Measurements from ENCODE around the gene SPTB.

Gene SPTB

GRCh38 chr14:64782196-64782595 lies 97.5 kb downstream of the SPTB start:
- no peak for DNase-seq

DNA sequence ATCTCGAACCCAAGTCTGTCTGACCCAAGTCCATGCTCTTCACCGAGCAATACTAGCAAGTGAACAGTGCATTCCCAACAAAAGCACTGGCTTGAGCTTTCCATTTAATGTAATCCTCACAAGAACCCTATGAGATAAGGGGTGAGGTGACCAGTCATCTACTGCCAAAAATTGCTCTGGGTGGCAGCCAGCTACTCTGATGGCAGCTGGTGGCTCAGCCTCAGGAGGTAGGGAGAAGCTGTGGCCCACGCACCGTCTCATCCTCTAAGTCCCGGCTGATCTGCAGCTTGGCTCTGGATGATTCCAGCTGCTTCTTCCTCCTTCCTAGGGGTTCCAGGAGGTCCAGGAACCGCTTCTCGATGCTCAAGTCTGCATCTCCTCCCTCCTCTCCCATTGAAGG lies 100.2 kb downstream of the SPTB start:
- DNase-seq, result no peak

- DNase-seq, result no peak
These were observed 101.5 kb downstream of the SPTB start for GRCh38 chr14:64778104-64778754.

- DNase-seq, result no peak
These were observed 102.2 kb downstream of the SPTB start for GRCh38 chr14:64777461-64777860.

GRCh38 chr14:64775081-64775777 lies 104.5 kb downstream of the SPTB start:
- DNase-seq, result no peak

GRCh38 chr14:64774272-64774671 lies 105.4 kb downstream of the SPTB start:
- no peak for DNase-seq

DNA sequence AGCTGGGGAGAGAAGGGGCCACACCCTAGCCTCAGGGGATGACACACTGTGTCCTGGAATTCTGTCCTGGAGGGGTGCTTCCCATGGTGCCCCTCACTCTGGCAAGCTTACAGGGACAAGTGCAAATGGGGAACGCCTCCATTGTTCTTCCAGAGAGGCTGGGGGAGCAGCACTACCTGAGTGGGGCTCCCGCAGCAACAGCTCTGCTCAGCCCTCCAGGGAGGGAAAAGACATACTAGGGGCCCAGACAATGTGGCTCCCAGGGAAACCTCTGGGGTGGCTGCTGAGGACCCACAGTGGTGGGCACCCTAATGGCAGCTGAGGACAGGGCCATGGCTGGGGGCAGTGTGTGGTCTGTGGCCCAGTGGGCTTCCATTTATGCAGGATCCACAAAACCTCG lies 106.1 kb downstream of the SPTB start:
- DNase-seq, result no peak

GRCh38 chr14:64773046-64773445 lies 106.7 kb downstream of the SPTB start:
- no peak for DNase-seq

DNA sequence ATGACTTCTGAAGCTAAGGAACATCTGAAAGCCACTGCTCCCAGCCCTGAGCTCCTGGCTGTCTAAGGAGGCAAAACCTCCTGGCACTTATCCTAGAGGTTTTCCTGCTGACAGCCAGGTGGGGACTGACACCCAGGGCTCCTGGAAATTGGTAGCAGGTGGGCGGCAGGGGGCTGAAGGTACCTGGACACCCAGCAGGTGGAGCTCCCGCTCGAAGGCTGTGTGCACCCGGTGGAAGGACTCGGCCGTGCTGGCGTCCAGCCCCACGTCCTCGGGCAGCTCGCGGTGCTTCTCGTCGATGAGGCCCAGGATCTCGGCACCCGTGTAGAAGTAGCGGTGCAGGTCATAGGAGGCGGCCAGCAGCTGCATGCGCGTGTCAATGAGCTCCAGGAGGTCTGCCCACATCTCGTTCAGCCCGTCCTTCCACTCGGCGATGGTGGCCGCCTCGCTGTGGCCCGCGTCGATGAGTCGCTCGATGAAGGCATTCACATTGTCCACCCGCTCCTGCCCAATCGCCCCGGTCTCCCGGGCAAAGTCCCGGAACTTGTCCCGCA lies 107.2 kb downstream of the SPTB start:
- no peak for DNase-seq

DNA sequence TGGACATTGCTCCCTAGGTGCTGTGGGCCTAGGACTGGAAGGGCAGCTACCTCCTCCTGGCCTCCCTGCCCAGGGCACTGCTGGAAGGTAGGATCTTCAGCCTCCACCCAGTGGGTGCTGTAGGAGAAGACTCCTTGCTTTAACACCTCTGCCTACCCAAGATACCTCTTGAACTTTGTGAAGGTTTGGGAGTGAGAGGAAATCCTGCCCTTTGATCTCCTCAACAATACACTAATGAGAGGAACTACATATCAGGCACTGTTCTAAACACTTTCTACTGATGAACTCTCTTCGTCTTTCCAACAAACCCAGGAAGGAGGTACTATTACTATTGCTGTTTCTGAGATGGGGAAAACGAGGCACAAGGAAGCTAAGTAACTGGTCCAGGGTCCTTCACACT lies 108.5 kb downstream of the SPTB start:
- DNase-seq, result no peak

DNA sequence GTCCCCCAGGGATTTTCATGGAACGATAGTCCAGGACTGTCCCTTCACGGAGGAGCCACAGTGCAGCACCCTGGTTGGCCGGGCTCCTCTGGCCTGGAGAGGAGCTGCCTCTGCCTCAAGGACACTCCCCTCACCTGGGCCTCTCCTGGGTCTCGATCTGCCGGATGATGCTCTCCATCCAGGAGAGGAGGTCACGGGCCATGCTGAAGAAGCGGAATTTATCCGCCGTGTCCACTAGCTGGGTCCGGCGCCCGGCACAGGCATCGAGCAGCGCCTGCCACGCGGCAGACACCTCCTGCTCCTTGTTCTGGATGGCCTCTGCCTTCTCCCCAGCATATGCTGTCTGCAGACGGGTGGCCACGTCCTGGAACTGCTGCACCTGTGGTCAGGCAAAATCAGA lies 109.0 kb downstream of the SPTB start:
- DNase-seq, result no peak

GRCh38 chr14:64769096-64770020 lies 110.3 kb downstream of the SPTB start:
- no peak for DNase-seq

- DNase-seq, result no peak
These were observed 111.2 kb downstream of the SPTB start for GRCh38 chr14:64768401-64769095.

DNA sequence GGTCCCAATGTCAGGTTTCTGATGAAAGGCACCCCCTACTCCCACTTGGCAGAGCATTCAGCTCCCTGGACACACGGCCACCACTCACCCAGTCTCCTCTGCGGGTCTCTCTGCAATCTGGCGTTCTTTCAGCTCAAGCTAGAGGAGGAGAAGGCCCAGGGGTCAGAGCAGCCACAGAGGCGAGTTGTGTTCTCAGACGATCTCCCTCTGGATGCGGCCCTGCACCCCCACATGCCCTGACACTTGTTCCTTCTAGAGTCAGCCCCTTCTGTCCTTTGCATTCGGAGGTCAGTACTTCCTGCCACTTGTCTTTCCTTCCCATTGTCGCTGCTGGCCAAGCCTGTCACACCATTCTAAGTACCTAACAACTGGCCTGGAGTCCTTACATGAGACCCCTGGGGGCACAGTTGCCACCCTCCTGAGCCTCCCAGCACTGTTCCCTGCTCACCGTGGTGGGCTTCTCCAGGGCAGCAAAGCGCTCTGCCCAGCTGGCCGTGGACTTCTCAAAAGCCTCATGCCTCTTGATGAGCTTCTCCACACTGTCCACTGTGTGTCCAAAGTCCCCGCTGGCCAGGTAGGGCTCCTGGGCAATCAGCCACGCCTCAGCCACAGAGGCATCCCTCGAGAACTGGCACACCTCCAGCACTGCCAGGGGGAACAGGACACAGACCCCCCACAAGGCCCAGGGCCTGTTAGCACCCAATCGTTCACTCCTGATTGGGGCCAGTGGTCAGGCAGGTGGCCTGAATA lies 112.3 kb downstream of the SPTB start:
- DNase-seq, result no peak

- DNase-seq, result no peak
These were observed 113.1 kb downstream of the SPTB start for GRCh38 chr14:64766430-64767151.

DNA sequence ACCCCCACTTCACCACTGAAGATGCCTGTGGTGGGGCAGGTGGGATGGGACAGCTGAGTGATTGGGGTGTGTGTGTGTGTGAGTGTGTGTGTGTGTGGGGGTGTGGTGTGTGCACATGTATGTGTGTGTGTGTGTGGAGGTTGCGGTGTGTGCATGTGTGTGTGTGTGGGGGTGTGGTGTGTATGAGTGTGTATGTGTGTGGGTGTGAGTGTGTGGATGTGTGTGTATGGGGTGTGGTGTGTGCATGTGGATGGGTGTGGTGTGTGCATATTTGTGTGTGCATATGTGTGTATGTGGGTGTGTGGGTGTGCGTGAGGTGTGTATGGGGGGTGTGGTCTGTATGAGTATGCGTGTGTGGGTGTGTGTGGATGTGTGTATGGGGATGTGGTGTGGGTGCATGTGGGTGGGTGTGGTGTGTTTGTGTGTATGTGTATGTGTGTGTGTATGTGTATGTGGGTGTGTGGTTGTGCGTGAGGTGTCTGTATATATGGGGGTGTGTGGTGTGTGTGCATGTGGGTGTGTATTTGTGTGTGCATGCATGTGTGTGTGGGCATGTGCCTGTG lies 113.9 kb downstream of the SPTB start:
- DNase-seq, result no peak

GRCh38 chr14:64764641-64765520 lies 114.8 kb downstream of the SPTB start:
- peak; percentile 45 to 54 for DNase-seq

- no peak for DNase-seq
These were observed 115.7 kb downstream of the SPTB start for GRCh38 chr14:64763801-64764621.

Measured in activated CD4-positive, alpha-beta T cell treated with anti-CD3 and anti-CD28 coated beads, Interleukin-2, amount 50 U/mL, for 4 hours (primary cell).